Caco-2 (cell line): Measurements from ENCODE around the gene KNOP1. TPM values are rescaled to one million over a fixed set of nuclear protein-coding genes. Genes with fewer than 3 reads are reported as not detected.

Experiments
- BruUV-seq: library from RNA; stranded (reverse); fragments of 400-500 nt; replicated peaks from 2 replicates; lab custom pipeline; 2021; lab: Mats Ljungman, UMichigan
- CTCF ChIA-PET: fragments of 300-600 bp; sonication (Branson Sonifier 250); formaldehyde crosslinking; loops from one replicate; lab custom pipeline; 2022; ENCODE audit warnings: antibody characterized with exemption; lab: Charles Lee
- POLR2A ChIA-PET: fragments of 300-600 bp; sonication (Branson Sonifier 250); formaldehyde crosslinking; loops from one replicate; lab custom pipeline; 2022; ENCODE audit warnings: antibody characterized with exemption; lab: Charles Lee
- DNase-seq, 2 experiments: peaks; one replicate each; pipeline versions ENCODE4 v3.0.0 to v3.0.0-alpha.2; 2020 to 2022
- H3K27me3 ChIP-seq: replicated peaks from 2 replicates; pipeline ENCODE4 v1.6.0; 2011; ENCODE audit warnings: low read length; ENCODE audit not compliant: control insufficient read depth, insufficient read depth
- H3K36me3 ChIP-seq: 2 replicates; pipeline ENCODE4 v1.5.1; 2011; ENCODE audit warnings: low read length; ENCODE audit not compliant: control insufficient read depth, insufficient read depth
- H3K4me1 ChIP-seq: fragments of 250-450 bp; sonication (Bioruptor Pico); 2 replicates; pipeline ENCODE4 v1.5.1; 2020; ENCODE audit warnings: mild to moderate bottlenecking
- H3K4me3 ChIP-seq: 2 replicates; pipeline ENCODE4 v1.5.1; 2011; ENCODE audit warnings: low read depth, mild to moderate bottlenecking, control low read depth, low read length
- H3K9me3 ChIP-seq: fragments of 250-450 bp; sonication (Bioruptor Pico); 2 replicates; pipeline ENCODE4 v1.5.1; 2020; ENCODE audit warnings: mild to moderate bottlenecking, moderate library complexity
- H3K27ac Mint-ChIP-seq: one replicate; pipeline ENCODE4 v1.8.0; 2022; ENCODE audit warnings: mixed read lengths; ENCODE audit not compliant: unreplicated experiment
- H3K27me3 Mint-ChIP-seq: one replicate; pipeline ENCODE4 v1.8.0; 2022; ENCODE audit warnings: mixed read lengths; ENCODE audit not compliant: insufficient read depth, unreplicated experiment
- H3K36me3 Mint-ChIP-seq: one replicate; pipeline ENCODE4 v1.8.0; 2022; ENCODE audit warnings: mild to moderate bottlenecking, mixed read lengths; ENCODE audit not compliant: insufficient read depth, unreplicated experiment
- H3K4me1 Mint-ChIP-seq: one replicate; pipeline ENCODE4 v1.8.0; 2022; ENCODE audit warnings: low read depth, mixed read lengths; ENCODE audit not compliant: unreplicated experiment
- H3K4me3 Mint-ChIP-seq: one replicate; pipeline ENCODE4 v1.8.0; 2022; ENCODE audit warnings: mild to moderate bottlenecking, moderate library complexity, mixed read lengths; ENCODE audit not compliant: unreplicated experiment
- H3K9me3 Mint-ChIP-seq: one replicate; pipeline ENCODE4 v1.8.0; 2022; ENCODE audit warnings: mixed read lengths; ENCODE audit not compliant: unreplicated experiment
- CTCF ChIP-seq, 2 experiments: fragments of 200-600 bp in 1 of 2; IDR thresholded peaks; 1 replicate in 1 of 2; 2 replicates in 1 of 2; pipeline versions ENCODE4 v1.5.1 to v1.8.0; 2011 to 2022; ENCODE audit warnings: antibody characterized with exemption in 1 of 2, control low read depth in 1 of 2, inconsistent platforms in 1 of 2, low read depth in 1 of 2, low read length in 1 of 2, mild to moderate bottlenecking in 1 of 2, moderate library complexity in 1 of 2; ENCODE audit not compliant: insufficient read depth in 1 of 2, severe bottlenecking in 1 of 2, unreplicated experiment in 1 of 2
- intact Hi-C: fragments of 100-400 bp; cut with micrococcal nuclease; formaldehyde crosslinking; loops from one replicate; pipeline ENCODE4 v1.10.0; 2022; ENCODE audit not compliant: unreplicated experiment
- total RNA-seq: library from RNA; stranded (reverse); gene quantifications from 2 replicates; pipeline ENCODE4 v1.2.3, GENCODE V29; 2022

Gene KNOP1
- total RNA-seq, 1 experiment from 2014 or later, result 29.3 TPM

GRCh38 chr16:19733551-19733950, 15.5 kb upstream of the KNOP1 start:
- ChIA-PET CTCF (no interaction called here), POLR2A (no interaction called here)
- DNase-seq, result no peak
- H3K27me3 Mint-ChIP-seq, result no peaks in the 10 kb centered on the region
- no peaks in the 10 kb centered on the region for H3K27me3 ChIP-seq
- no TSS peak for BruUV-seq
- intact Hi-C loops, result no loop called here
- H3K27ac Mint-ChIP-seq, result no peak overlapping the region
- H3K4me3 ChIP-seq, result no peak overlapping the region
- H3K4me1 ChIP-seq, result no peaks in the 10 kb centered on the region
- peaks cover 8% of the 10 kb centered on the region for H3K4me1 Mint-ChIP-seq
- peaks cover 6% of the 10 kb centered on the region for H3K36me3 Mint-ChIP-seq
- TF ChIP-seq CTCF (IDR thresholded peaks at IDR 0.05; ENCODE audit: insufficient read depth in 1 of 2, low read depth in 1 of 2, low read length in 1 of 2, severe bottlenecking in 1 of 2, unreplicated experiment in 1 of 2), result no peak
- H3K4me3 Mint-ChIP-seq, result no peak overlapping the region
- no peaks in the 10 kb centered on the region for H3K9me3 Mint-ChIP-seq
- H3K36me3 ChIP-seq, result no peaks in the 10 kb centered on the region
- no peaks in the 10 kb centered on the region for H3K9me3 ChIP-seq

DNA sequence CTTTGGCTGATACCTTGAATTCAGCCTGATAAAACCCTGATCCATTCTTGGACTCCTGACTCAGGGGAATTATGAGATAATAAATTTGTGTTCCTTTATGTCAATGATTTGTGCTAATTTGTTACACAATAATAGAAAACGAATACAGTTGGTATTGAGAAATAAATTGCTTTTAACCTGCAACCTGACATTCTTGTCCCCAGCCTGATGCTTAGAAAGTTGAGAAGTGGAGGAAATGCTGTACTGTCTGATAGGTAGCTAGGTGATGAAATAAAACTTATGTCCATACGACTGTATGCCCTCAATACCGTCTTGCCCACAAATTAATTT, 10.6 kb upstream of the KNOP1 start:
- Mint-ChIP-seq H3K27me3 (no peaks in the 10 kb centered on the region), H3K9me3 (no peaks in the 10 kb centered on the region), H3K4me1 (peaks cover 8% of the 10 kb centered on the region), H3K27ac (no peak overlapping the region), H3K4me3 (no peak overlapping the region), H3K36me3 (no peaks in the 10 kb centered on the region)
- intact Hi-C loops, result no loop called here
- no peaks in the 10 kb centered on the region for H3K27me3 ChIP-seq
- CTCF ChIA-PET, result no interaction called here
- no peak overlapping the region for H3K4me3 ChIP-seq
- H3K36me3 ChIP-seq, result no peaks in the 10 kb centered on the region
- POLR2A ChIA-PET, result no interaction called here
- TF ChIP-seq CTCF (IDR thresholded peaks at IDR 0.05; ENCODE audit: insufficient read depth in 1 of 2, low read depth in 1 of 2, low read length in 1 of 2, severe bottlenecking in 1 of 2, unreplicated experiment in 1 of 2), result no peak
- no peak for DNase-seq
- H3K9me3 ChIP-seq, result no peaks in the 10 kb centered on the region
- no TSS peak for BruUV-seq
- H3K4me1 ChIP-seq, result no peaks in the 10 kb centered on the region

- 0 out of 2 replicates have a peak, but pooled peaks cover 4% of the 10 kb centered on the region for H3K4me1 ChIP-seq
- no peak for TF ChIP-seq CTCF (IDR thresholded peaks at IDR 0.05; ENCODE audit: insufficient read depth in 1 of 2, low read depth in 1 of 2, low read length in 1 of 2, severe bottlenecking in 1 of 2, unreplicated experiment in 1 of 2)
- Mint-ChIP-seq H3K27ac (no peak overlapping the region), H3K27me3 (no peaks in the 10 kb centered on the region), H3K36me3 (peaks cover 3% of the 10 kb centered on the region), H3K4me3 (no peak overlapping the region), H3K9me3 (no peaks in the 10 kb centered on the region), H3K4me1 (no peaks in the 10 kb centered on the region)
- H3K4me3 ChIP-seq, result no peak overlapping the region
- CTCF ChIA-PET, result no interaction called here
- no peak for DNase-seq
- POLR2A ChIA-PET, result no interaction called here
- H3K36me3 ChIP-seq, result no peaks in the 10 kb centered on the region
- no peaks in the 10 kb centered on the region for H3K9me3 ChIP-seq
- no TSS peak for BruUV-seq
- intact Hi-C loops, result no loop called here
- H3K27me3 ChIP-seq, result no peaks in the 10 kb centered on the region
Observed at GRCh38 chr16:19722981-19723380, 5.0 kb upstream of the KNOP1 start.
